ENCODE results near the gene HNRNPH1. TPM values are rescaled to one million over a fixed set of nuclear protein-coding genes. Genes with fewer than 3 reads are reported as not detected.

The HNRNPH1 gene
- total and polyA plus RNA-seq, 2 of the 13 experiments (the other 11 are each of a cell fraction or from before 2014, with no cell fraction given): 382 to 1,064 TPM

- no peak for TF ChIP-seq KIAA2018 (CRISPR knock-in tag; IDR thresholded peaks at IDR 0.05; ENCODE audit: borderline replicate concordance)
- no peak for TF ChIP-seq CREM (IDR thresholded peaks at IDR 0.05)
- no peak for TF ChIP-seq CREM (CRISPR knock-in tag; IDR thresholded peaks at IDR 0.05)
- TF ChIP-seq RBFOX2 (IDR thresholded peaks at IDR 0.05; ENCODE audit: low read depth, low read length): peak; percentile 65
- no peak for TF ChIP-seq SP2 (CRISPR knock-in tag; IDR thresholded peaks at IDR 0.05)
- no peak for TF ChIP-seq TFE3 (CRISPR knock-in tag; IDR thresholded peaks at IDR 0.05)
- TF ChIP-seq EHMT2 (IDR thresholded peaks at IDR 0.05; ENCODE audit: borderline replicate concordance, low read depth, low read length): no peak
- no peak for TF ChIP-seq KDM5A (IDR thresholded peaks at IDR 0.05; ENCODE audit: borderline replicate concordance, low read length)
- no peak for TF ChIP-seq LRRFIP1 (CRISPR knock-in tag; conservative IDR thresholded peaks at IDR 0.05)
- TF ChIP-seq SP1 (IDR thresholded peaks at IDR 0.05): no peak
- no peak for TF ChIP-seq SP1 (CRISPR knock-in tag; IDR thresholded peaks at IDR 0.05)
- TF ChIP-seq NONO (IDR thresholded peaks at IDR 0.05): no peak
- no peak for TF ChIP-seq NONO (CRISPR knock-in tag; conservative IDR thresholded peaks at IDR 0.05)
- no peak for TF ChIP-seq ATRX (CRISPR knock-in tag; IDR thresholded peaks at IDR 0.05; ENCODE audit: borderline replicate concordance)
Measured at GRCh38 chr5:179615203-179615602, 8.3 kb downstream of the HNRNPH1 start (continued).

Data from HepG2 (cell line).